GM18520 (cell line): ENCODE measurements around the gene MTUS2.
"Not testable (repeated sequence)": the region's sequence is repeated elsewhere in the genome, so short reads cannot be mapped to it uniquely, and the experiment has no call there.

Experiments
- ATAC-seq: cut with Tn5 transposase; IDR thresholded peaks from one replicate; pipeline ENCODE4 v1.9.1; 2021; ENCODE audit not compliant: unreplicated experiment

Gene MTUS2

DNA sequence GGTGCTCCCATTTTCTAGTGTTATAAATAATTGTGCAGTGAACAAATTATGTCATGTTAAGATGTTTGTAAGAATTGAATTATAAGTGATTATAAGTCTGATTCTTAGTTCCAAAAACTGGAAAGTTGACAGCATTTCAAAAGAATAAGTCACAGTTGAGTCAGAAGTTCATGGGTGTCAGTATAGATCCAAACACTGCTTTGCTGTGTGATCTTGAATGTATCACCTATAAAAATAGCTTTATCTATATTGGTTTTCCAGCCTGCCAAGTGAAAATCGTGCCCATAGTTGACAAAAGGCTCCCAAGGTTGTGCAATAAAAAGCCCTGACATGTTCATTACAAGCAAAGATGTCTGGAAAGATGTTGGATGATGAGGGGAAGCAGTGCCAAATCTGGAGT is 336.0 kb downstream of the MTUS2 start:
- ATAC-seq: no peak

DNA sequence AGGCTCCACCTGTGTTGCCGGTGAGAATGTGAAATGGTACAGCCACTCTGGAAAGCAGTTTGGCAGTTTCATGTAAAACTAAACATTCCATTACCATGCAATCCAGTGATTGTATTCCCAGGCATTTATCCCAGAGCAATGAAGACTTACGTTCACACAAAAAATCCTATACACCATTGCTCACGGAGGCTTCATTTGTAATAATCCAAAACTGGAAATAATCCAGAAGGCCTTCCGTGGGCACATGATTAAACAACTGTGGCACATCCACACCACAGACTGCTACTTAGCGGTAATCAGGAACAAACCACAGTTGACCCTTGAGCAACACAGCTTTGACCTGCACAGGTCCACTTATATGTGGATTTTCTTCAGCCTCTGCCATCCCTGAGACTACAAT is 339.7 kb downstream of the MTUS2 start:
- no peak for ATAC-seq

GRCh38 chr13:29160862-29161261 is 340.7 kb downstream of the MTUS2 start:
- ATAC-seq: no peak

DNA sequence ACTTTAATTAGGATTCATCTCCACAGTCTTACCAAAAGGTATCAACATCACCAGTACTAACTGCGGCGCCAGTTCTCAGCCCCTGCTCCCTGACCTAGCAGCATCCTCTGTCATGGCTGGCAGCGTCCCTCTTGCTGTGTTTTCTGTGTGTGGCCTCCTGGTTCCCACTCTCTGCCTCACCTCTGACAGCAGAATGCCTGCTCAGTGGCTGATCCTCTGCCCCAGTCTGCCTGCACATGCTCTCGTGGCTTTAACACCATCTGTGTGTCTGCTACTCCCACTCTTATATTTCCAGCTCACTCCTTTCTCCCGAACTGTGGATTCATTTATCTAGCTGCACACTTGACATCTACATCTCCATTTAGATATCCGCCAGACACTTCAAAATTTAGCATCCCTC is 341.5 kb downstream of the MTUS2 start:
- no peak for ATAC-seq

DNA sequence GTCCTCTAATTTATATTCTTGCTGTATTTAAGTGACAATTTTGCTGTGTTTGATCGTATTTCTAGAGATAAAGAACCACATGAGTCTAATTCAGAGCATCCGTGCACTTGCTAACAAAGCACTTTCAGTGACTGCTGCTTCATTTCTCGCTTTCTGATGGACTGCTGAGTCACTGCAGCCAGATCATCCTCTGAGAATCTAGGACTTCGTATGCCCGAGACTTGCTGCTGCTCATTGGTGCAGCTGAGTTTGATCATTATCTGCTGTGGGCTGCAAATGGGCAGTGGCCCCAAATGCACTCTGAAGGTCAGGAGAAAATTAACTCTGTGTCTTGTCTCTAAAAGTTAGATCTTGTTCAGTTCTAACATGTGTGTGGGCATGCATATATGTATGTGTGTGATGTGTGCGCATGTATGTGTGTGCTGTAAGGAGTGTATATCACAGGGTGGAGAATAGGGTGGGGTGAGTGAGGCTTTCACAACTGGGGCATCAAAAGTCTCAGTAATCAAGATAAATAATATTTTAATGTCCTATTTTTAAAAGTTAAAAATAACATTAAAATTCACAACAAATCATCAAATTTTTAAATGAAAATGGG is 342.6 kb downstream of the MTUS2 start:
- no peak for ATAC-seq

GRCh38 chr13:29164116-29164515 is 344.0 kb downstream of the MTUS2 start:
- ATAC-seq: no peak

- ATAC-seq: no peak
Measured at GRCh38 chr13:29165216-29165615, 345.1 kb downstream of the MTUS2 start.

GRCh38 chr13:29165840-29166239 is 345.7 kb downstream of the MTUS2 start:
- no peak for ATAC-seq

DNA sequence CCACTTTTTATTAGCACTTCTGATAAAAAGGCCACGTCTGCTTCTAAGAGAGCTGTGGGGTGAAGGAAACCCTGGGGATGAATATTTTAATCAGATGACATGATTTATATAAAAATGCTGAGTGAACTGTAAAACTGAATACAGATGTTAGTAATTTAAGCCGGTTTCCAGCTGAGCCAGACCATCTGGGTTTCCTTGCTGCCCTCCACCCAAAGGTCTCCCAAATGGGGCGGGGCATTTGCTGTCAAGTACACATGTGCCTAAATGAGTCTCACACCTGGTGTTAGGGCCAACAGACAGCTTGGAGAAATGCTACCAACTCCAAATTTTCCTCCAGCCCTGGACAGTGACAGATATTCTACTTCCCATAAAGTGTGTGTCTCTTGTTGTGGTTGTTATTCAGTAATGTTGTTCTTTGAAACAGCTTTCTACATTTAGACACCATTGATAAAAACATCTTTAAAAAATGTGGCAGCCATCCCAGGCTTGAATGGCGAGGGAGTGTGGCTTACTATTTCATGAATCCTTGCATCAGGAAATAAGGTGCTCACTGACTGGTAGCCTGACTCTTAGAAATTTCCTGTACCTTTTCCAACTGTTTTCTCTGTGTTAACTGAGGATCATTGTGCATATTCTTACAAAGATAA is 350.4 kb downstream of the MTUS2 start:
- no peak for ATAC-seq

- no peak for ATAC-seq
Measured at GRCh38 chr13:29171244-29171643, 351.1 kb downstream of the MTUS2 start.

DNA sequence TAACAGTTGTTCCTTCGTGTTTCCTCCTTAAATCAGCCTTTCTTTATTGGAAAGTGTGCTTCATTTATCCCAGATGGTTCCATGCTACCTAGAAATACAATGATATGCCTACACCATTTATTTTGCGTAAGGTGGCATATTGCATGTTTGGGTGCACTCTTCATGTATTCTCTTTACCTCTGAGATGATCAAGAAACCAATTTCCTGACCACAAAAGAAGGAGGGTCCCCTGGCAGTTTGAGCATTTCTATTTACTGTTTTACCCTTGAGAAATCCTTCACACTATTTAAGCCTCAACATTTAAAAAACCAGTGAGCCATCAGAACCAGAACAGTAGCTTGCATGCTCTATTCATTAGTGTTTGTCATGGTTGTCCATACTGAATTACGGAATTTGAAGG is 354.0 kb downstream of the MTUS2 start:
- no peak for ATAC-seq

DNA sequence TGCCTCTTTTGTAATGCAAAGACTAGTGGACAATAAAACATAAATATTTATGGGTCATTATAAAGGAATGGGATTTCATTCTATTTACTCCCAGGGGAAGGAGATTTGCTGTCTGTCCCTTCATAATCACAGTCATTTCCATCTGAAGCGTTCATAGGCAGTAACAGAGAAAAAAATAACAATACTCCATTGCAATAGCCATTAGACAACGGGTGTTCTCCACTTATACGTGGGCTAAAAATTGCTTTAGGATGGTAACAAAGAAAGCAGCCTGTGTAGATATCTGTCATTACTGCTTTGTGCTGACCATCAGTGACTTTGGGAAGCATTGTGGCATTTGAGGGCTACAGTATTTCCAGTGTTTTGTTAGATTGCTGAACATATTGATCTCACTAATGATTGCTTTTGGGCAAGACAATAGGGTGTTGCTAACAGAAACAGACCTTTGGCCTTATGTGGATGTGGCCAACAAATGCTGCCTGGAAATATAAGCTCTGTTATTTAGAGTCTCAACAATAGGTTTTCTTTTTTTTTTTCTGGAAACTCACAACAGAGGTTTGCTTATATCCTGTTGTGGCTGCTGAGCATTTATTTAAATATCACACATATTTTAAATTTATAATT is 355.2 kb downstream of the MTUS2 start:
- no peak for ATAC-seq

DNA sequence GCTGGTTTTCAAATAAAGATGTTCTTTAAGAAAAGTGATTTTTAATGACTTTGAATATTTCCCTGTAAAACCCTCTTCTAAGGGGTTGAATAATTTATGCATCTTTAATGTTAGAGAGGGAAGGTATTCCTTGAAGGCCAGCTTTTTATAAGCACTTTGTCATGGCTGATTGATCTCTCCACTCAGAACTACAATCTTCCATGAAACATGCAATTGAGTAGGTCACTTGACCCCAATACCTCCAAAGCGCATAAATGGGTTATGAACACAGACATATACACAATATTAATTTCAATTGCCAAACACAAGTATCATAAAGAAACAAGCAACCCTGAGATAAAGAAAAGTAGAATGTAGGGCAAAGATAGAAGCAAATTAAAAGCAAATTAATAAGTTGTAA is 359.9 kb downstream of the MTUS2 start:
- ATAC-seq: no peak

DNA sequence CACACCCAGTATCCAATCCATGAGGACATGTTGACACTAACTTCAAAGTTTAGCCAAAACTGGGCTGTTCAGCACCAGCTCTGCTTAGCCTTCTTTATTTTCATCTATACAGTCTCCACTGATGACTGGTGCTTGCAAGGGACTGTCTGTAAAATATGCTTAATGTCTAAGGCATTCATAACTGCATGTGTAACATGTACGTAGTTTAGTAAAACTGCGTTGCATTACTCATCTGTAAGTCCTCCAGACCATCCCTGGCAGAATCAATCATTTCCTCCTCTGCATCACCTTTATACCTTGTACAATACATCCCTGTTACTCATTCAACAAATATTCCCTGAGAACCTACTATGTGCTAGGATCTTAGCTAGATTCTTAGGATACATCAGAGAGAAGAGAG is 362.1 kb downstream of the MTUS2 start:
- no peak for ATAC-seq

DNA sequence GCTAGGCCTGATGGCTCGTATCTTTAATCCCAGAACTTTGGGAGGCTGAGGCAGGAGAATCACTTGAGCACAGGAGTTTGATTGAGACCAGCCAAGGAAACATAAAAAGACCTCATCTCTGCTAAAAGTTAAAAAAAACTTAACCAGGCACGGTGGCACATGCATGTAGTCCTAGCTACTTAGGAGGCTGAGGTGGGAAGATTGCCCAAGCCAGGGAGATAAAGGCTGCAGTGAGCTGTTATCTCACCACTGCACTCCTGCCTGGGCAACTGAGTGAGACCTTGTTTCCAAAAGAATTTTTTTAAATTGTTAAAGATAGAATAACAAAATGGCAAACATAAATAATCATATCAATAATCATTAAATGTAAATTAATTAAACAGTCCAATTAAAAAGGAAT is 365.8 kb downstream of the MTUS2 start:
- no peak for ATAC-seq

GRCh38 chr13:29187584-29187983 is 367.4 kb downstream of the MTUS2 start:
- no peak for ATAC-seq

DNA sequence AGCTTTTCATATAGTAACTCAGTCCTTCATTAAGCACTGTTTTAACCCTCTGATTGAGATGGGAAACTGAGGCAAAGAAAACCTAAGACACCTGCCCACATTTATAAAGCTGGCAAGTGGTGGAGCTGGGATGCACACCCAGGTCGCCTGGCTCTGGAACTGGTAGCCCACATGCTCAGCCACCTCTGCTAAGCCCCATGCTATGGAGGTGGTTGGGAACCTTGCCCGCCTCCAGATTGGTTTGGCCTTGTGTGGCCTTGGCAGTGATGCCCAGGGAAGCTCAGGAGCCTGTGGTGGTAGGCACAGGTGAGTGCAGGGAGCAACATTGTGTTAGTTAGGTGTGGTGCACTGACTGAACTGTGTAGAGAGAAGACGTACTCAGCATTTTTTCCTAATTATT is 370.2 kb downstream of the MTUS2 start:
- ATAC-seq: no peak

DNA sequence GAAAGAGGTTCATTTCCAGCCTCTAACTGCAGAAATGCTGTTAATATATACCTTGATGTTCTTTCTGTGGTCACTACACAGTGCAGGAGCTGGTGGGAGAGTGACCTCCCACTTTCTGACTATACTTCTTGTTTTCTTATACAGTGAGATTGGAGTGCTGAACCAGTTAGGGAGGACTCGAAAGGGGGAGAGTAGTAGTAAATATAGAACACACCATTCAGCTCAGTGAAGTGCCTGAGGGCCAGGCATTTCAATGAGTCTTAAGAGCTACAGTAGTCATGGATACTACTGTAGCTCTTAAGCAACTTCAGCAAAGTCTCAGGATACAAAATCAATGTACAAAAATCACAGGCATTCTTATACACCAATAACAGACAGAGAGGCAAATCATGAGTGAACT is 372.9 kb downstream of the MTUS2 start:
- no peak for ATAC-seq

DNA sequence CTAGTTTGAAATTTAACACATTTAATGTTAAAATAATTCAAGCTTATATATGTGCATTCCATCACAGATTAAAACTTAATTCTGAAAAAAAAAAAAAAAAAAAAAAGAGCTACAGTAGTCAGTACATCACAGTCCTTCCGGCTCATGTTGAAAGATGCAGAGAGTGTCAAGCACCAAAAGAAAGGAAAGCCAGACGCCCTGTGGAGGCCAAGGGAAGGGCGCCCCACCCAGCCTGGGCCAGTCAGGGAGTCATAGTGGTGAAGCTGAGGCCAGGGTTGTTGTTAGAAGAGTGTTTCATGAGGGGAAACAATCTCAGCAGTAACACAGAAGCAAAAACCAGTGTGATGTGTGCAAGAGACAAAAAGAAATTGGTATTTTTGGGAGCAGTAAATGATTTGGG is 375.3 kb downstream of the MTUS2 start:
- ATAC-seq: no peak

DNA sequence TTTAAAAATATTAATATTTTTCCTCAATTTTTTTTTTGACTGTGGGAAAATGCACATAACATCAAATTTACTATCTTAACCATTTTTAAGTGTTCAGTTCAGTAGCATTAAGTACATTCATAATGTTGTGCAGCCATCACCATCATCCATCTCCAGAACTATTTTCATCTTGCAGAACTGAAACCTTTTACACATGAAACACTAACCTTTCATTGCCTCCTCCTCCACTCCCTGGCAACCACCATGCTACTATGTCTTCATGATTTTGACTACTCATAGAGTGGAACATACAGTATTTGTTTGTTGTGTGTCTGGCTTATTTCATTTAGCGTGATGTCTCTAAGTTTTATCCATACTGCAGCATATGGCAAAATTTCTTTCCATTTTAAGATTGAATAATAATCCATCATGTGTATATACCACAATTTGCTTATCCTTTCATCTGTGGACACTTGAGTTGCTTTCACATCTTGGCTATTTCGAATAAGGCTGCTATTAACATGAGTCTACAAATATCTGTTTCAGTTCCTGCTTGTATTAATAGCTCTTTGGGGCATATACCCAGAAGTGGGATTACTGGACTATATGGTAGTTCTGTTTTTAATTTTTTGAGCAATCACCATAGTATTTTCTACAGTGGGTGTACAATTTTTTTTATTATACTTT is 376.4 kb downstream of the MTUS2 start:
- no peak for ATAC-seq

DNA sequence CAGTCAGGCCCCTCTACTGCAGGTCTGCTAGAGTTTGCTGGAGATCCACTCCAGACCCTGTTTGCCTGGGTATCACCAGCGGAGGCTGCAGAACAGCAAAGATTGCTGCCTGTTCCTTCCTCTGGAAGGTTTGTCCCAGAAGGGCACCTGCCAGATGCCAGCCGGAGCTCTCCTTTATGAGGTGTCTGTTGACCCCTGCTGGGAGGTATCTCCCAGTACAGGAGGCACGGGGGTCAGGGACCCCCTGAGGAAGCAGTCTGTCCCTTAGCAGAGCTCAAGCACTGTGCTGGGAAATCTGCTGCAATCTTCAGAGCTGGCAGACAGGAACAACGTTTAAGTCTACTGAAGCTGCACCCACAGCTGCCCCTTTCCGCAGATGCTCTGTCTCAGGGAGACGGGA is 382.6 kb downstream of the MTUS2 start:
- ATAC-seq: not testable (repeated sequence)

GRCh38 chr13:29204651-29205050 is 384.5 kb downstream of the MTUS2 start:
- no peak for ATAC-seq
